Measurements from ENCODE around the gene UIMC1.

UIMC1 gene

GRCh38 chr5:176857216-176857893 lies 149.2 kb downstream of the UIMC1 start:
- H3K27ac ChIP-seq = no peak overlapping the region
- TF ChIP-seq CTCF (conservative IDR thresholded peaks at IDR 0.05) (no peak), ZFX (IDR thresholded peaks at IDR 0.05) (no peak)

DNA sequence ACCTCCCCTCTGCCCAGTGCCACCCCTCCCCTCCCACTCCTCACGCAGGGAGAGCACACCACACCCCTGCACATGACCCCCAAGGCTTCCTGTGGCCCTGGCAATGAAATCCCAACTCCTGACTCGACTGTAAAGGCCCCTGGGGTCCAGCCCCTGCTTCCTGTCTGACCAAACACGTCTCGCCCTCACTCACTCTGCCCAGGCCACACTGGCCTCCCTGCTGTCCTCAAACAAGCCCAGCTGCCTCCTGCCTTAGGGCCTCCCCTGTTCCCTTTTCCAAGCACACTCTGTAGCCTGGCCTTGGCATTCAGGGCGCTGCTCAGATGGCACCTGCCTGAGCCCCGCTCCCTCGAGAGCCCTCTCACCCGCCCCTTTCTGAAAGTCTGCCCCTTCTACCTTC lies 149.8 kb downstream of the UIMC1 start:
- no peak for TF ChIP-seq ZFX (IDR thresholded peaks at IDR 0.05)
- TF ChIP-seq CTCF (conservative IDR thresholded peaks at IDR 0.05) = no peak
- H3K27ac ChIP-seq = no peak overlapping the region

GRCh38 chr5:176855598-176855997 lies 151.0 kb downstream of the UIMC1 start:
- H3K27ac ChIP-seq = no peak overlapping the region
- TF ChIP-seq ZFX (IDR thresholded peaks at IDR 0.05) (no peak), CTCF (conservative IDR thresholded peaks at IDR 0.05) (no peak)
